K562 (cell line): ENCODE data around the gene PHETA1. TPM values are rescaled to one million over a fixed set of nuclear protein-coding genes. Genes with fewer than 3 reads are reported as not detected.

Experiments used
- ATAC-seq: fragments of 200-7000 bp; cut with Tn5 transposase; 3 replicates; pipeline ENCODE4 v1.9.1; 2020; ENCODE audit warnings: moderate library complexity
- Bru-seq: library from RNA; stranded (reverse); fragments of 400-500 nt; gene quantifications from one replicate; lab custom pipeline; 2021; lab: Mats Ljungman, UMichigan
- BruChase-seq, 2 experiments: library from RNA; stranded (reverse); fragments of 400-500 nt; gene quantifications; one replicate each; lab custom pipeline; 2021; lab: Mats Ljungman, UMichigan
- BruUV-seq: library from RNA; stranded (reverse); fragments of 400-500 nt; replicated peaks from 2 replicates; lab custom pipeline; 2021; lab: Mats Ljungman, UMichigan
- CTCF ChIA-PET: fragments of 300-600 bp; formaldehyde crosslinking; extraction: SDS; loops from one replicate; lab custom pipeline; 2021; ENCODE audit warnings: low intra/inter-chr PET ratio; lab: Yijun Ruan, JAX
- POLR2A ChIA-PET: fragments of 300-600, 350-650 bp; sonication (Branson Sonifier 250); formaldehyde crosslinking; extraction: SDS; loops from one replicate; lab custom pipeline; 2021; ENCODE audit warnings: antibody characterized with exemption, inconsistent platforms; lab: Yijun Ruan, JAX
- DNase-seq, 4 experiments: peaks; one replicate each; pipeline versions ENCODE4 v3.0.0 to v3.0.0-alpha.2; 2011 to 2018; ENCODE audit warnings: low spot score in 3 of 4, mixed read lengths in 3 of 4; ENCODE audit errors: extremely low read depth in 1 of 4
- FAIRE-seq: peaks from 2 replicates; lab custom pipeline; 2011; peaks lifted over from hg19 to GRCh38; lab: Jason Lieb, UNC
- H2AFZ ChIP-seq: 2 replicates; pipeline ENCODE4 v1.6.0; 2011; ENCODE audit warnings: low read depth, low read length, control low read depth, inconsistent platforms
- H3K27ac ChIP-seq: fragments of 200-600 bp; 3 replicates; pipeline ENCODE4 v1.8.0; 2011; ENCODE audit warnings: low read depth, mild to moderate bottlenecking, control low read depth, inconsistent platforms, low read length, moderate library complexity, mixed read lengths; ENCODE audit errors: extremely low read depth
- H3K27me3 ChIP-seq, 2 experiments: fragments of 300-600 bp in 1 of 2; 2 replicates in 1 of 2; 3 replicates in 1 of 2; pipeline versions ENCODE4 v1.6.0 to v1.8.0; 2011; ENCODE audit warnings: inconsistent platforms in 2 of 2, low read length in 2 of 2, mild to moderate bottlenecking in 1 of 2, mixed read lengths in 1 of 2, moderate library complexity in 1 of 2; ENCODE audit not compliant: control insufficient read depth in 2 of 2, insufficient read depth in 2 of 2
- H3K36me3 ChIP-seq: fragments of 300-600 bp; 3 replicates; pipeline ENCODE4 v1.8.0; 2011; ENCODE audit warnings: mild to moderate bottlenecking, low read length, inconsistent platforms; ENCODE audit not compliant: control insufficient read depth, insufficient read depth
- H3K4me1 ChIP-seq, 2 experiments: fragments of 200-600 bp in 1 of 2; replicated peaks in 1 of 2; 2 replicates in 1 of 2; 3 replicates in 1 of 2; pipeline versions ENCODE4 v1.5.1 to v1.8.0; 2011; ENCODE audit warnings: inconsistent platforms in 2 of 2, low read length in 2 of 2, mild to moderate bottlenecking in 1 of 2, mixed read lengths in 1 of 2, moderate library complexity in 1 of 2; ENCODE audit not compliant: control insufficient read depth in 2 of 2, insufficient read depth in 2 of 2
- H3K4me2 ChIP-seq: 2 replicates; pipeline ENCODE4 v1.6.1; 2011; ENCODE audit warnings: low read length, control low read depth, inconsistent platforms, mixed read lengths; ENCODE audit not compliant: insufficient read depth
- H3K4me3 ChIP-seq: fragments of 200-600 bp; sonication (generic), shearing (Covaris generic); 2 replicates; pipeline ENCODE4 v1.5.1; 2016; ENCODE audit warnings: control low read depth, inconsistent platforms
- H3K79me2 ChIP-seq: fragments of 200-600 bp; 3 replicates; pipeline ENCODE4 v1.8.0; 2011; ENCODE audit warnings: low read length, inconsistent platforms; ENCODE audit not compliant: control insufficient read depth, insufficient read depth
- H3K9ac ChIP-seq, 2 experiments: 2 replicates each; pipeline versions ENCODE4 v1.6.0 to v1.6.1; 2011; ENCODE audit warnings: low read depth in 2 of 2, low read length in 2 of 2, control low read depth in 1 of 2, inconsistent platforms in 1 of 2, mild to moderate bottlenecking in 1 of 2, mixed read lengths in 1 of 2; ENCODE audit not compliant: insufficient read depth in 1 of 2
- H3K9me1 ChIP-seq: one replicate; pipeline ENCODE4 v1.6.0; 2011; ENCODE audit warnings: inconsistent platforms, mild to moderate bottlenecking, low read length, moderate library complexity; ENCODE audit not compliant: control insufficient read depth, insufficient read depth
- H3K9me3 ChIP-seq: replicated peaks from 2 replicates; pipeline ENCODE4 v1.5.1; 2011; ENCODE audit warnings: low read depth, low read length, inconsistent platforms; ENCODE audit not compliant: control insufficient read depth, insufficient read depth
- H4K20me1 ChIP-seq: replicated peaks from 2 replicates; pipeline ENCODE4 v1.6.1; 2011; ENCODE audit warnings: low read length, inconsistent platforms, mixed read lengths; ENCODE audit not compliant: control insufficient read depth, insufficient read depth
- EGR1 ChIP-seq: fragments of 450-650 bp; conservative IDR thresholded peaks from 2 replicates; pipeline ENCODE4 v1.6.1; 2017; ENCODE audit warnings: mild to moderate bottlenecking
- KDM2B ChIP-seq: fragments of 250-450 bp; sonication (Bioruptor Pico); IDR thresholded peaks from 2 replicates; pipeline ENCODE4 v1.8.0; 2021; ENCODE audit warnings: mild to moderate bottlenecking, moderate library complexity
- KDM5B ChIP-seq: fragments of 200-600 bp; sonication (generic); IDR thresholded peaks from 2 replicates; pipeline ENCODE4 v1.6.1; 2012; ENCODE audit warnings: low read depth, mild to moderate bottlenecking, moderate library complexity, low read length, control low read depth, inconsistent platforms; ENCODE audit not compliant: insufficient replicate concordance
- KLF1 ChIP-seq: fragments of 450-650 bp; IDR thresholded peaks from 2 replicates; pipeline ENCODE4 v1.6.1; 2016; ENCODE audit warnings: missing genetic modification characterization, missing compliant biosample characterization
- MBD2 ChIP-seq: sonication (generic); IDR thresholded peaks from 2 replicates; pipeline ENCODE4 v1.6.1; 2016; ENCODE audit warnings: low read depth, borderline replicate concordance
- NEUROD1 ChIP-seq: fragments of 150-350 bp; IDR thresholded peaks from 2 replicates; pipeline ENCODE4 v1.6.1; 2014; ENCODE audit warnings: borderline replicate concordance, low read length, low read depth; ENCODE audit not compliant: partially characterized antibody
- RBM34 ChIP-seq: fragments of 200-400 bp; formaldehyde crosslinking; IDR thresholded peaks from 2 replicates; pipeline ENCODE4 v1.6.1; 2018; ENCODE audit warnings: low read length, borderline replicate concordance; ENCODE audit not compliant: insufficient read depth
- ZNF431 ChIP-seq: sonication (generic); formaldehyde crosslinking; IDR thresholded peaks from 2 replicates; pipeline ENCODE4 v1.8.0; 2022; ENCODE audit warnings: mild to moderate bottlenecking, missing genetic modification reagents
- WGBS: fragments of 100-300 bp; shearing (Covaris generic); methylation state at CpG from one replicate; pipeline ENCODE4 v1.1.6; 2016; ENCODE audit warnings: low coverage, mixed read lengths; ENCODE audit not compliant: insufficient coverage; ENCODE audit errors: missing lambda C conversion rate; 5-methylcytosine and 5-hydroxymethylcytosine counted together
- in situ Hi-C: fragments of 300-500 bp; cut with MboI; formaldehyde crosslinking; loops from 4 replicates; pipeline ENCODE4 v1.15.0; 2018; ENCODE audit warnings: inconsistent platforms, mixed read lengths
- intact Hi-C: fragments of 100-400 bp; cut with micrococcal nuclease; formaldehyde crosslinking; loops from 2 replicates; pipeline ENCODE4 v1.14.2; 2022
- long read RNA-seq, 3 experiments: library from polyadenylated mRNA in 2 of 3; library from RNA in 1 of 3; unstranded in 2 of 3; stranded (forward) in 1 of 3; transcript quantifications; one replicate each; pipeline ENCODE4 v2.0.0, GENCODE V29; 2019 to 2022
- polyA minus RNA-seq, 3 experiments: library from RNA; depleted of rRNA, polyadenylated mRNA; stranded (reverse); fragments of >200 nt; gene quantifications; 2 replicates each; pipeline ENCODE4 v1.2.3, GENCODE V29; 2011
- polyA plus RNA-seq, 8 experiments: library from polyadenylated mRNA; depleted of rRNA in 4 of 8; stranded (reverse) in 5 of 8; unstranded in 3 of 8; fragments of >200 nt; fragmentation: Nextera tagmentation in 2 of 8; fragmentation: Illumina TruSeq in 1 of 8; extraction: Ambion mirVana in 2 of 8; extraction: Trizol in 1 of 8; gene quantifications; 2 replicates each; pipeline versions ENCODE4 v1.2.1 to v1.2.3, GENCODE V29; 2011 to 2014; ENCODE audit warnings: inconsistent platforms in 1 of 8, missing spikeins in 1 of 8
- total RNA-seq, 7 experiments: library from RNA; depleted of rRNA in 6 of 7; stranded (reverse); fragments of >200 nt in 6 of 7; fragmentation: Illumina TruSeq in 2 of 7; extraction: Trizol in 2 of 7; gene quantifications; 2 replicates each; pipeline versions ENCODE4 v1.2.1 to v1.2.3, GENCODE V29; 2011 to 2021; ENCODE audit warnings: low replicate concordance in 1 of 7
- TF ChIP-seq, protein P1 (sequence below): fragments of 250-450 bp; sonication (Bioruptor Pico); IDR thresholded peaks from 2 replicates; pipeline ENCODE4 v1.9.0; 2021; ENCODE audit warnings: mild to moderate bottlenecking, inconsistent platforms
- TF ChIP-seq, protein P2 (sequence below), 3 experiments: IDR thresholded peaks in 2 of 3; conservative IDR thresholded peaks in 1 of 3; 2 replicates each; pipeline ENCODE4 v1.5.1; 2011 to 2012; ENCODE audit warnings: low read length in 3 of 3, mild to moderate bottlenecking in 3 of 3, control low read depth in 2 of 3, improper control_type of control experiment in 1 of 3, inconsistent platforms in 1 of 3, low read depth in 1 of 3, mixed read lengths in 1 of 3, moderate library complexity in 1 of 3; ENCODE audit not compliant: insufficient read depth in 2 of 3

PHETA1 gene, protein sequence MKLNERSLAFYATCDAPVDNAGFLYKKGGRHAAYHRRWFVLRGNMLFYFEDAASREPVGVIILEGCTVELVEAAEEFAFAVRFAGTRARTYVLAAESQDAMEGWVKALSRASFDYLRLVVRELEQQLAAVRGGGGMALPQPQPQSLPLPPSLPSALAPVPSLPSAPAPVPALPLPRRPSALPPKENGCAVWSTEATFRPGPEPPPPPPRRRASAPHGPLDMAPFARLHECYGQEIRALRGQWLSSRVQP
- 4.2 and 14.8 TPM in 2 replicates for total RNA-seq (2011; cell fraction: chromatin; rRNA removed; ENCODE audit: low replicate concordance)
- 14.1 and 15.7 TPM in 2 replicates for total RNA-seq (2011; cell fraction: nucleolus; rRNA removed)
- 6.2 and 8.2 TPM in 2 replicates for total RNA-seq (2011; cell fraction: nucleoplasm; rRNA removed)
- 6.2 and 8.0 TPM in 2 replicates for total RNA-seq (2014; rRNA removed)
- total RNA-seq (2014; rRNA removed; fragmentation: Illumina TruSeq; extraction: Trizol) = 1.3 and 1.5 TPM in 2 replicates
- 3.0 and 3.5 TPM in 2 replicates for total RNA-seq (2015; rRNA removed; fragmentation: Illumina TruSeq; extraction: Trizol)
- total RNA-seq (2021) = 8.9 and 12.4 TPM in 2 replicates
- polyA plus RNA-seq (2011; rRNA removed) = 2.2 and 2.5 TPM in 2 replicates
- 2.8 and 8.2 TPM in 2 replicates for polyA plus RNA-seq (2011; cell fraction: cytosol; rRNA removed)
- polyA plus RNA-seq (2011; cell fraction: nucleus; rRNA removed) = 6.7 and 12.1 TPM in 2 replicates
- polyA plus RNA-seq (2012) = 6.0 and 7.5 TPM in 2 replicates
- polyA plus RNA-seq (2014; fragmentation: Illumina TruSeq; extraction: Trizol) = 3.4 and 5.7 TPM in 2 replicates
- polyA plus RNA-seq (2014; fragmentation: Nextera tagmentation; extraction: Ambion mirVana) = under 1 TPM; 0.03 to 0.17 TPM
- polyA plus RNA-seq (2014; rRNA removed) = 6.9 and 7.2 TPM in 2 replicates
- 0.84 and 1.5 TPM in 2 replicates for polyA minus RNA-seq (2011; rRNA and poly(A)+ RNA removed)
- 2.2 and 4.1 TPM in 2 replicates for polyA minus RNA-seq (2011; cell fraction: cytosol; rRNA and poly(A)+ RNA removed)
- 3.6 and 4.3 TPM in 2 replicates for polyA minus RNA-seq (2011; cell fraction: nucleus; rRNA and poly(A)+ RNA removed)
- percentile 64 among the genes with signal in this experiment for Bru-seq, nascent RNA
- BruChase-seq, experiment 1, labeled RNA remaining after a 2-hour chase = percentile 59 among the genes with signal in this experiment
- percentile 61 among the genes with signal in this experiment for BruChase-seq, experiment 2, labeled RNA remaining after a 6-hour chase
- long read RNA-seq, experiment 1, partial matches to known transcripts = 1 of 33 reads
- long read RNA-seq, experiment 1, other reads (novel, unspliced or antisense) = 32 of 33 reads
- long read RNA-seq, experiment 2, partial matches to known transcripts = 0 of 12 reads
- long read RNA-seq, experiment 2, other reads (novel, unspliced or antisense) = 11 of 12 reads
- long read RNA-seq, experiment 3, partial matches to known transcripts = 0 of 1 reads
- long read RNA-seq, experiment 3, other reads (novel, unspliced or antisense) = 1 of 1 reads

DNA sequence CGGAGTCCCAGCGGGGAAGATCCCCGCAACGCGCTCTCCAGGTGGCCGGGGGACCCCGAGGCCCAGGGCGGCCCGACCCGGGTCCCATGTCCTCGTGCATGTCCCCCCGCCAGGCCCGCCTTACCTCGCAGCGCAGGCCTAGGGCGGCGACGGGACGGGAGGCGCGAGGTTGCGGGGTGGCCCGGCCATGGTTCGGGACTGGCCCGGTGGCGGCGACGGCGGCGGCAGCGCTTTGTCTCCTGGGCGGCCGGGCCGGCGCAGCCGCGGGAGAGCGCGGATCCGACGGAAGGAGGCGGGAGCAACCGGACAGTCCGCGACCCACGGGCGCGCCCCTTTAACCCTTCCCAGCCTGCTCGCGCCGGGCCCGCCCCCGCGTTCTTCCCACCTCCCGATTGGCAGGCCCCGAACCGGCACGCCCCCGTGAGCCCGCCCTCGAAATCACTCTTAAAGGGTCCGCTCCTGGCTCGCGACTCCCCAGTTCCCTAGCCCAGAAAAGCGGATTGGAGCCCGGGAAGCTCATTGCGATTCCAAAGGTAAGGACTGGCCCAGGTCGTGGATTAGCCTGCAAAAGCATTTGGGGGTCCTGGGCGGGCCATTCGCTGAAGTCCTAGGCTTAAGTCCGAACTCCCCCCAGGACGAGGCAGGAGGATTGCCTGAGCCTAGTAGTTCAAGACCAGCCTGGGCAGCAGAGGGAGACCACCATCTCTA lies at the start of gene PHETA1:
Gene PHETA1, minus strand, starts transcription at position 308 of the 708 bp plus-strand sequence. CDS start 5,668 bp downstream, outside the sequence.
- Histone ChIP-seq H3K27ac (peak within 1 kb of the TSS; percentile 51), H3K4me2 (peak within 1 kb of the TSS; percentile 88), H3K9ac (peak within 1 kb of the TSS; percentile 67 to 93), H3K79me2 (peaks cover 8% of the 10 kb centered on the region; the same call in 2 of the 3 replicates), H4K20me1 (no peaks in the 10 kb centered on the region), H3K36me3 (peaks cover 18% of the 10 kb centered on the region; the same call in 1 of the 3 replicates), H3K9me3 (no peaks in the 10 kb centered on the region), H3K9me1 (no peaks in the 10 kb centered on the region), H3K4me1 (peaks cover 14 to 24% of the 10 kb centered on the region in 2 experiments), H3K27me3 (no peaks in the 10 kb centered on the region; a peak in 1 of 5 replicates), H2AFZ (peak within 1 kb of the TSS; percentile 96), H3K4me3 (peak within 1 kb of the TSS; percentile 64)
- intact Hi-C loops (no loop called here), in situ Hi-C loops (no loop called here)
- ATAC-seq (peak; percentile 98), FAIRE-seq (peak; percentile 85), DNase-seq (peak; percentile 95 to 98 (median 97))
- whole genome bisulfite sequencing = under 1% methylated on average over 53 of the region's 72 CpGs
- POLR2A ChIA-PET = interaction anchor here (0.5 to 1.8 kb wide), 4 partner anchors 9 to 547 kb away, joined by 3 to 9 read pairs (median 5); no protein-coding TSS in a partner anchor
- BruUV-seq = no TSS peak
- CTCF ChIA-PET = no interaction called here
- TF ChIP-seq, protein P1, sequence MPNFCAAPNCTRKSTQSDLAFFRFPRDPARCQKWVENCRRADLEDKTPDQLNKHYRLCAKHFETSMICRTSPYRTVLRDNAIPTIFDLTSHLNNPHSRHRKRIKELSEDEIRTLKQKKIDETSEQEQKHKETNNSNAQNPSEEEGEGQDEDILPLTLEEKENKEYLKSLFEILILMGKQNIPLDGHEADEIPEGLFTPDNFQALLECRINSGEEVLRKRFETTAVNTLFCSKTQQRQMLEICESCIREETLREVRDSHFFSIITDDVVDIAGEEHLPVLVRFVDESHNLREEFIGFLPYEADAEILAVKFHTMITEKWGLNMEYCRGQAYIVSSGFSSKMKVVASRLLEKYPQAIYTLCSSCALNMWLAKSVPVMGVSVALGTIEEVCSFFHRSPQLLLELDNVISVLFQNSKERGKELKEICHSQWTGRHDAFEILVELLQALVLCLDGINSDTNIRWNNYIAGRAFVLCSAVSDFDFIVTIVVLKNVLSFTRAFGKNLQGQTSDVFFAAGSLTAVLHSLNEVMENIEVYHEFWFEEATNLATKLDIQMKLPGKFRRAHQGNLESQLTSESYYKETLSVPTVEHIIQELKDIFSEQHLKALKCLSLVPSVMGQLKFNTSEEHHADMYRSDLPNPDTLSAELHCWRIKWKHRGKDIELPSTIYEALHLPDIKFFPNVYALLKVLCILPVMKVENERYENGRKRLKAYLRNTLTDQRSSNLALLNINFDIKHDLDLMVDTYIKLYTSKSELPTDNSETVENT (CRISPR knock-in tag) = peak; percentile 74; the same call in 1 of the 2 replicates
- TF ChIP-seq MBD2 (0 out of 2 replicates have a peak, but pooled peaks have one; percentile 32), KDM2B (CRISPR knock-in tag) (peak; percentile 91), EGR1 (peak; percentile 97), NEUROD1 (peak; percentile 69), KLF1 (tag) (peak; percentile 46; the same call in 1 of the 2 replicates), KDM5B (peak; percentile 79), ZNF431 (CRISPR knock-in tag) (peak; percentile 73; the same call in 1 of the 2 replicates), RBM34 (0 out of 2 replicates have a peak, but pooled peaks have one; percentile 25)
- TF ChIP-seq, protein P2, sequence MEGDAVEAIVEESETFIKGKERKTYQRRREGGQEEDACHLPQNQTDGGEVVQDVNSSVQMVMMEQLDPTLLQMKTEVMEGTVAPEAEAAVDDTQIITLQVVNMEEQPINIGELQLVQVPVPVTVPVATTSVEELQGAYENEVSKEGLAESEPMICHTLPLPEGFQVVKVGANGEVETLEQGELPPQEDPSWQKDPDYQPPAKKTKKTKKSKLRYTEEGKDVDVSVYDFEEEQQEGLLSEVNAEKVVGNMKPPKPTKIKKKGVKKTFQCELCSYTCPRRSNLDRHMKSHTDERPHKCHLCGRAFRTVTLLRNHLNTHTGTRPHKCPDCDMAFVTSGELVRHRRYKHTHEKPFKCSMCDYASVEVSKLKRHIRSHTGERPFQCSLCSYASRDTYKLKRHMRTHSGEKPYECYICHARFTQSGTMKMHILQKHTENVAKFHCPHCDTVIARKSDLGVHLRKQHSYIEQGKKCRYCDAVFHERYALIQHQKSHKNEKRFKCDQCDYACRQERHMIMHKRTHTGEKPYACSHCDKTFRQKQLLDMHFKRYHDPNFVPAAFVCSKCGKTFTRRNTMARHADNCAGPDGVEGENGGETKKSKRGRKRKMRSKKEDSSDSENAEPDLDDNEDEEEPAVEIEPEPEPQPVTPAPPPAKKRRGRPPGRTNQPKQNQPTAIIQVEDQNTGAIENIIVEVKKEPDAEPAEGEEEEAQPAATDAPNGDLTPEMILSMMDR (IDR thresholded peaks at IDR 0.05 in 2 of 3, conservative IDR thresholded peaks at IDR 0.05 in 1 of 3; ENCODE audit: insufficient read depth in 2 of 3, low read depth in 1 of 3, low read length in 3 of 3) = no peak
